HT1080 (cell line): ENCODE data around the gene NKAP. TPM values are rescaled to one million over a fixed set of nuclear protein-coding genes. Genes with fewer than 3 reads are reported as not detected.

Source experiments
- total RNA-seq: library from RNA; depleted of rRNA; stranded (reverse); fragments of >200 nt; shearing (Covaris generic); gene quantifications from 2 replicates; pipeline ENCODE4 v1.2.3, GENCODE V29; 2014; rRNA removed

NKAP gene
- total RNA-seq, 1 experiment from 2014 or later, result 4.4 TPM

Other genes starting within 250 kb of the NKAP start
- 0.05 and 0.13 TPM in 2 replicates for gene SOWAHD, start 185.2 kb downstream of the NKAP start, total RNA-seq
- gene RPL39, start 152.1 kb downstream of the NKAP start, total RNA-seq, result 1,022 and 1,546 TPM in 2 replicates
- 4.1 and 4.5 TPM in 2 replicates for gene UPF3B, start 90.8 kb downstream of the NKAP start, total RNA-seq
- 21.5 and 27.3 TPM in 2 replicates for gene RNF113A, start 72.0 kb downstream of the NKAP start, total RNA-seq
- gene NDUFA1, start 71.9 kb downstream of the NKAP start, total RNA-seq, result 45.8 and 102 TPM in 2 replicates
- gene AKAP14, start 47.9 kb downstream of the NKAP start, total RNA-seq, result not detected in 2 replicates
- not detected in 2 replicates for gene RHOXF2B, start 133.9 kb upstream of the NKAP start, total RNA-seq
- not detected in 2 replicates for gene RHOXF1, start 172.2 kb upstream of the NKAP start, total RNA-seq
- gene RHOXF2, start 214.9 kb upstream of the NKAP start, total RNA-seq, result not detected in 2 replicates